ENCODE results near the gene CYP1A2. TPM values are rescaled to one million over a fixed set of nuclear protein-coding genes. Genes with fewer than 3 reads are reported as not detected.

CYP1A2 gene
- total RNA-seq, 1 experiment from 2014 or later, result not detected

DNA sequence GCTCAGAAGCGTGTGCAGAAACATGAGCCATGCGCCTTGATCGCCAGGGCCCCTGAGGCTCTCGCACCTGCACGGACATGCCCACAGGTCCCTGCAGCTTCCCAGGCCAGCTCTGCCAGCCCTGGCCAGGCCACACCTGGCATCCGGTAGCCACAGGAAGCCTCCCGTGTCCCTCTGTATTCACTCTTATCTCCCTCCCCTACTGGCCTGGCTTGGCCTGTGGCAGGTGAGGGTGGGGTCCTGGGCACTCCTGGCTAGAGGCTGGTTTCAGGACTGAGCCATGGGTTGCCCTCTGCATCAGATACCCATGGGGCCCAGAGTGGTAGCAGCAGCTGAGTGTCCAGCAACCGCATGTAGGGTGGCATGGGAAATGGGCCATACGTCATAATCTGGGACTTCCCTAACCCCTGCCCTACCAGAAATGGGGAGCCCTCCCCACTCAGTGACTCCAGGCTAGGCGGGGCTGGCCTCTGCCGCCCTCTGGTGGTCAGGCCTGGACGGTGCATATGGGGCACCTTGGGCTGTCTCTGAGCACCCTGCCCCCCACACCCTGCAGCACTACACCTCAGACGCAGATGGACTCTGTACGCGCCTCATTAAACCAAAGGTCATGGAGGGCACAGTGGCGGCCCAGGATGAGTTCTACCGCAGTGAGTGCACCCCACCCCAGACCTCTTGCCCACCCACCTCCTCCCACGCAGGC is 51.4 kb downstream of the CYP1A2 start:
- no peak overlapping the region for H2AK5ac ChIP-seq (ENCODE audit: insufficient read length, low read length)
- H3K27ac ChIP-seq (ENCODE audit: insufficient read length, low read depth, low read length), result no peak overlapping the region
- H2AFZ ChIP-seq (ENCODE audit: low read length), result no peak overlapping the region
- no peak overlapping the region for H2BK20ac ChIP-seq (ENCODE audit: low read depth, low read length, poor library complexity, severe bottlenecking)
- no peaks in the 10 kb centered on the region for H3K4me1 ChIP-seq (ENCODE audit: insufficient read depth, low read length)
- H3K56ac ChIP-seq (ENCODE audit: insufficient read length, low read depth, low read length), result no peak overlapping the region
- no peak overlapping the region for H4K8ac ChIP-seq (replicated peaks; ENCODE audit: insufficient read length, low read depth, low read length)
- H3K14ac ChIP-seq (ENCODE audit: insufficient read depth, low read length), result no peak overlapping the region; the same call in 1 of the 2 replicates
- H2BK12ac ChIP-seq (ENCODE audit: insufficient read length, low read depth, low read length), result no peak overlapping the region
- no peaks in the 10 kb centered on the region for H3K27me3 ChIP-seq (ENCODE audit: insufficient read depth, low read length)
- no peaks in the 10 kb centered on the region for H3K27me3 Mint-ChIP-seq (ENCODE audit: low read depth)
- H2BK5ac ChIP-seq (ENCODE audit: insufficient read length, low read length), result no peak overlapping the region
- no peak overlapping the region for H3K4me2 ChIP-seq (ENCODE audit: insufficient read depth, insufficient read length, low read length)
- H3K79me1 ChIP-seq (ENCODE audit: insufficient read depth, low read depth, low read length, poor library complexity, severe bottlenecking), result no peaks in the 10 kb centered on the region
- DNase-seq, result peak; percentile 86
- H3K18ac ChIP-seq (ENCODE audit: insufficient read length, low read depth, low read length), result no peak overlapping the region
- H3K23me2 ChIP-seq (ENCODE audit: insufficient read length, low read depth, low read length, poor library complexity, severe bottlenecking), result no peaks in the 10 kb centered on the region
- H3K79me2 ChIP-seq (ENCODE audit: insufficient read depth, low read length), result no peaks in the 10 kb centered on the region
- H3K4ac ChIP-seq (ENCODE audit: low read depth, low read length), result no peak overlapping the region
- H4K5ac ChIP-seq (ENCODE audit: insufficient read length, low read depth, low read length), result no peak overlapping the region
- H2BK15ac ChIP-seq (ENCODE audit: low read depth, low read length), result no peak overlapping the region
- H4K91ac ChIP-seq (ENCODE audit: insufficient read length, low read depth, low read length), result no peak overlapping the region
- H3K9ac ChIP-seq (ENCODE audit: extremely low read depth, insufficient read length, low read length), result no peak overlapping the region
- H3K36me3 Mint-ChIP-seq (ENCODE audit: insufficient read depth in 1 of 3, low read depth in 3 of 3), result peaks cover 11 to 37% (median 34%) of the 10 kb centered on the region in 3 experiments; a peak in 5 of 7 replicates
- H3K9me3 ChIP-seq (ENCODE audit: control insufficient read depth, low read depth, low read length), result no peaks in the 10 kb centered on the region
- TF ChIP-seq, protein P1, sequence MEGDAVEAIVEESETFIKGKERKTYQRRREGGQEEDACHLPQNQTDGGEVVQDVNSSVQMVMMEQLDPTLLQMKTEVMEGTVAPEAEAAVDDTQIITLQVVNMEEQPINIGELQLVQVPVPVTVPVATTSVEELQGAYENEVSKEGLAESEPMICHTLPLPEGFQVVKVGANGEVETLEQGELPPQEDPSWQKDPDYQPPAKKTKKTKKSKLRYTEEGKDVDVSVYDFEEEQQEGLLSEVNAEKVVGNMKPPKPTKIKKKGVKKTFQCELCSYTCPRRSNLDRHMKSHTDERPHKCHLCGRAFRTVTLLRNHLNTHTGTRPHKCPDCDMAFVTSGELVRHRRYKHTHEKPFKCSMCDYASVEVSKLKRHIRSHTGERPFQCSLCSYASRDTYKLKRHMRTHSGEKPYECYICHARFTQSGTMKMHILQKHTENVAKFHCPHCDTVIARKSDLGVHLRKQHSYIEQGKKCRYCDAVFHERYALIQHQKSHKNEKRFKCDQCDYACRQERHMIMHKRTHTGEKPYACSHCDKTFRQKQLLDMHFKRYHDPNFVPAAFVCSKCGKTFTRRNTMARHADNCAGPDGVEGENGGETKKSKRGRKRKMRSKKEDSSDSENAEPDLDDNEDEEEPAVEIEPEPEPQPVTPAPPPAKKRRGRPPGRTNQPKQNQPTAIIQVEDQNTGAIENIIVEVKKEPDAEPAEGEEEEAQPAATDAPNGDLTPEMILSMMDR (conservative IDR thresholded peaks at IDR 0.05), result peak; percentile 97
- H4K20me1 ChIP-seq (ENCODE audit: control insufficient read depth, insufficient read depth, insufficient read length), result no peaks in the 10 kb centered on the region
- H3K27ac Mint-ChIP-seq, result peak overlapping the region in 1 of 3 experiments; percentile 44; a peak in 1 of 7 replicates
- no CpG with 5 or more reads among the region's 18 CpGs for WGBS (ENCODE audit: extremely low coverage, insufficient read length, low lambda C conversion rate)
- H3K9me3 Mint-ChIP-seq, result no peaks in the 10 kb centered on the region
- H3K4me1 Mint-ChIP-seq, result peaks cover 2 to 7% of the 10 kb centered on the region in 2 experiments
- no peak overlapping the region for H2BK120ac ChIP-seq (ENCODE audit: low read depth, low read length, poor library complexity, severe bottlenecking)
- no peak overlapping the region for H3T11ph ChIP-seq (ENCODE audit: low read length)
- H3K23ac ChIP-seq (ENCODE audit: insufficient read length, low read depth, low read length), result no peak overlapping the region
- no peak overlapping the region for H3K4me3 Mint-ChIP-seq

Measured in H9 (cell line).